B cell (primary cell): ENCODE data around the gene MAGEA12.

Source experiments
- EZH2 ChIP-seq: IDR thresholded peaks from 2 replicates; pipeline ENCODE4 v1.6.1; 2012; ENCODE audit warnings: borderline replicate concordance, low read depth, mild to moderate bottlenecking, moderate library complexity, low read length; ENCODE audit not compliant: insufficient read depth, poor library complexity, severe bottlenecking
- TF ChIP-seq, protein P1 (sequence below): fragments of 200-600 bp; IDR thresholded peaks from one replicate; pipeline ENCODE4 v1.8.0; 2022; ENCODE audit warnings: antibody characterized with exemption, mild to moderate bottlenecking

DNA sequence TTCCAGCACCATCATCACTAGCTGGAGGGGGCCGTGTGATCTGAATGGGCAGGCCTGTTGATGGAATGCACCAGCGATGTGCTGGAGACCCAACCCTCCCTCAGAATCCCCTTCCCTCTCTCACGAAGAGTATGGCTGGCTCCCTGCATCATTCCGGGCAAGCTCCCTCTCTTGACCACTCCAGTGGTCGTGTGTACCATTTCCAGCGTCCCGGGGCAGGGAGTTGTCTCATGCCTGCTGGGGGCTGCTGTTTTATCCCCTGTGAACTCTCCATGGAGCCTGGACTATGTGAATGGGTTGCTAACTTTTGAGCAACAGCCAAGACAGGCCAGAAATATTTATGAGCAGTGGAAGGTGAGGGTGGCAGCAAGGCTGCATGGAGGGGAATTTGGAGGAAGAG, 8.1 kb upstream of the MAGEA12 start:
- TF ChIP-seq, protein P1, sequence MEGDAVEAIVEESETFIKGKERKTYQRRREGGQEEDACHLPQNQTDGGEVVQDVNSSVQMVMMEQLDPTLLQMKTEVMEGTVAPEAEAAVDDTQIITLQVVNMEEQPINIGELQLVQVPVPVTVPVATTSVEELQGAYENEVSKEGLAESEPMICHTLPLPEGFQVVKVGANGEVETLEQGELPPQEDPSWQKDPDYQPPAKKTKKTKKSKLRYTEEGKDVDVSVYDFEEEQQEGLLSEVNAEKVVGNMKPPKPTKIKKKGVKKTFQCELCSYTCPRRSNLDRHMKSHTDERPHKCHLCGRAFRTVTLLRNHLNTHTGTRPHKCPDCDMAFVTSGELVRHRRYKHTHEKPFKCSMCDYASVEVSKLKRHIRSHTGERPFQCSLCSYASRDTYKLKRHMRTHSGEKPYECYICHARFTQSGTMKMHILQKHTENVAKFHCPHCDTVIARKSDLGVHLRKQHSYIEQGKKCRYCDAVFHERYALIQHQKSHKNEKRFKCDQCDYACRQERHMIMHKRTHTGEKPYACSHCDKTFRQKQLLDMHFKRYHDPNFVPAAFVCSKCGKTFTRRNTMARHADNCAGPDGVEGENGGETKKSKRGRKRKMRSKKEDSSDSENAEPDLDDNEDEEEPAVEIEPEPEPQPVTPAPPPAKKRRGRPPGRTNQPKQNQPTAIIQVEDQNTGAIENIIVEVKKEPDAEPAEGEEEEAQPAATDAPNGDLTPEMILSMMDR, result no peak
- TF ChIP-seq EZH2, result no peak
